COLO668 (cell line): ENCODE measurements around the gene PBX4.
"Not testable (repeated sequence)": the region's sequence is repeated elsewhere in the genome, so short reads cannot be mapped to it uniquely, and the experiment has no call there.

Source experiments
- DNase-seq: peaks from one replicate; lab custom pipeline; 2025; ENCODE audit not compliant: unreplicated experiment; lab: John Stamatoyannopoulos, UW

The PBX4 gene, protein sequence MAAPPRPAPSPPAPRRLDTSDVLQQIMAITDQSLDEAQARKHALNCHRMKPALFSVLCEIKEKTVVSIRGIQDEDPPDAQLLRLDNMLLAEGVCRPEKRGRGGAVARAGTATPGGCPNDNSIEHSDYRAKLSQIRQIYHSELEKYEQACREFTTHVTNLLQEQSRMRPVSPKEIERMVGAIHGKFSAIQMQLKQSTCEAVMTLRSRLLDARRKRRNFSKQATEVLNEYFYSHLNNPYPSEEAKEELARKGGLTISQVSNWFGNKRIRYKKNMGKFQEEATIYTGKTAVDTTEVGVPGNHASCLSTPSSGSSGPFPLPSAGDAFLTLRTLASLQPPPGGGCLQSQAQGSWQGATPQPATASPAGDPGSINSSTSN

DNA sequence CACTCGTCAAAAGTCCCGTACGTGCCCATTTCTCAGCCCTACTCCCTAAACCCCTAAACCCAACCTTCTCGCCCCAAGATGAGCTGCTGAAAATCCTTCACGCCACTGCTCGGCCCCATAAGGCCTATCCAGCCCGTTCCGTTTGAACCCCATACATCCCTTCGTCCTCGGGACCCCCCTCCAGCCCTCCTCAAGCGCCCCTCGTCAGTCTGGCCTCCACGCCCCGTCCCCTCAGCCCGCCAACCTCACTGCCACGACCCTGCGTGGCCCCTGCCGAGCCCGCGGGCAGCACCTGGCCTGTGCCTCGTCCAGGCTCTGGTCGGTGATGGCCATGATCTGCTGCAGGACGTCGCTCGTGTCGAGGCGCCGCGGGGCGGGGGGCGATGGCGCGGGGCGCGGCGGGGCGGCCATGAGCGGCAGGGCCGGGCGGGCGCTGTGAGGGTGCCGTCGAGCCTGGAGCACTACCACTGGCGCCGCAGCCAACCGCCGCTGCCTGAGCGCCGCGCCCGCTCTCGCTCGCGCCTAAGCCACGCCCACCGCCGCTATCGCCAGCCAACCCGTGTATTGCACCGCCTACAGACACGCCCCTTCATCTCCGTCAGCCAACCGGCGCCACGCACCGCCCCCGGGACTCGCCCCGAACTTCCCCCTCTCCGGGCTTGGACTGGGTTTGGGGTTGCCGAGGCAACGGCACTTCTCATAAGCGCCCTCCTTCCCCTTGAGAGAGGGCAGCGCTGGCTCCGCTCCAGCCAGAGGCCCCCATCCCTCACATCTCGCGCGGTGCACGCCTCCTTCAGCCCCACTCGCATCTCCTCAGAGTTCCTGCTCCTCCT is at the start of gene PBX4:
TSS of gene PBX4 (minus strand) at position 469 of the 833 bp plus-strand sequence. CDS start at position 411, 58 bp downstream.
- peak; percentile 95 for DNase-seq

DNA sequence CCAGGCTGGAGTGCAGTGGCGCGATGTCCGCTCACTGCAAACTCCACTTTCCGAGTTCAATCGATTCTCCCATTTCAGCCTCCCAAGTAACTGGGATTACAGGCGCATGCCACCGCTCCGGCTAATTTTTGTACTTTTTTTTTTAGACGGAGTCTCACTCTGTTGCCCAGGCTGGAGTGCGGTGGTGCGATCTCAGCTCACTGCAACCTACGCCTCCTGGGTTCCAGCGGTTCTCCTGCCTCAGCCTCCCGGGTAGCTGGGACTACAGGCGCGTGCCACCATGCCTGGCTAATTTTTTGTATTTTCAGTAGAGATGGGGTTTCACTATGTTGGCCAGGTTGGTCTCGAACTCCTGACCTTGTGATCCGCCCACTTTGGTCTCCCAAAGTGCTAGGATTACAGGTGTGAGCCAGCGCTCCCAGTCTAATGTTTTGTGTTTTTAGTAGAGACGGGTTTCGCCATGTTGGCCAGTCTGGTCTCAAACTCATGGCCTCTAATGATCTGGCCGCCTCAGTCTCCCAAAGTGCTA is 47.0 kb upstream of the PBX4 start:
- DNase-seq, result not testable (repeated sequence)

DNA sequence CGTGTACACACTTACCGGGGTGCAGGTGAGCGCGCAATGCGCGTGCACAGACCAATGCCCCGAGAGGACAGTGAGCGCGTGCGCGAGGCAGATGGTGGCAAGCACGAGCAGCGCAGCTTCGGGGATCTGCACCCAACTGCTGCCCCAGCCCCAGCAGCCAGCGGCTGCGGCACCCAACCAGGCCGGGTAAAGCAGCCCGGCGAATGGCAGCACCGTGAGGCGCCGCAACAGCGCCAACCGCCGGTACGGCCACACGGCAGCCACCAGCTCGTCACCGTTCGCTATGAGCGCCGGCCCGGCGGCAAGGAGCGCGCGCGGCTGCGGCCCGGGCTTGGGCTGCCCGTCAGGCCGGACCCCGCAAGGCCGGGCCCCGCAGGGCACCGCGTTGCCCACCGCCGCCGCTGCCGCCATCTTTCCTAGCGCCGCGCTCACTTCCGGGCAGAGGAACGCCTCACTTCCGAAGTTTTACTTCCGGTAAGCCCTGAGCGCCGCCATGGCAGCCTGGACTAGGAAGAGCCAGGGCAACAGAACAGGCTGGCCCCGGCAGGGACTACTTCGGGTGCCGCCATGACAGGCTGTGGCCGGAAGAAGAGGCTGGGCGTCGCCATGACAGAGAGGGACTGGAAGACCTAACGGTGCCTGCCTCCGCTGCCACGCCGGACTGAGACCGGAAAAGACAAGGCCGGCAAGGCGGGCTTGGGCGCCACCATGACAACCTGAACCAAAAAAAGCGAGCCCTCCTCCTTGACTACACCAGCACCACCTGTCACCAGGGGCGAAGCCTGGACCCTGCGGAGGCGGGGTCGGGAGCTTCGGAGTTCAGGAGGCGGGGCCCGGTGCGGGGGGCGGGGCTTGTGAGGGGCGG is 45.0 kb upstream of the PBX4 start, which contains the start of gene ATP13A1:
TSS of gene ATP13A1 (minus strand) at position 421 of the 865 bp plus-strand sequence. CDS start at position 411, 10 bp downstream.
- peak; percentile 97 for DNase-seq

DNA sequence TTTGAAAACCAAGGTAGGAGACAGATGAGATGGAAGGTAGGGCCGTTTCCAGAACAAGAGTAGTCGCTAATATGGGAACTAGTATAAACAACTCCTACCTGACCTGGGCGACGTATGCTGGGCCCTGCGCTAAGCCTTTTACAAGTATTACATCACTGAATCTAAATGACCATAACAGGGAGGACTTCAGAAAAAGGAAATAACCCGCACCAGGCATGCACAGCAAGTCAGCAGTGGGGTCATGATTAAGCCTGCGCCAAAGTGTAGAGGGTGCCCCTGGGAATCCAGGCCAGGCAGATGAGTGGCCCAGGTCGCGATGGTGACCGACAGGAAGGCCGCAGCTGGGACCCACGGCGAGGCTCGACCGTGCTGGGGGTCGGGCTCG is 44.4 kb upstream of the PBX4 start:
- DNase-seq, result no peak

DNA sequence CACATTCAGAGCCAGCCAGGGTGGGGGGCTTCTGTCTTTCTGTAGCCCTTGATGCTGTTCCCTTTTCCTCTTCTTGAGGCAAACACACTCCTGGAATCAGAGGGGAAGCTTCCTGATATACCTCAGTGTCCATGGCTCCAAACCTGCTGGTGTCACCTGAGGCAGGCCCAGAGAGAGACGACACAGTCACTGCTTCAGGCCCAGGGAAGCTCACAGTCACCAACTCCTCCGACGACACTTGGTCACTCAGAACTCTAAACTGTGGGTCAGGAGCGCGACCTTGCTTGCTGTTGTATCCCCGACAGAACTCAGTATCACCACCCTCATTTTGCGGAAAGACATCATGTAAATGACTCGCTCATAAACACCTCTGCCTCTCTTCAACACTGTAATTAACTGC is 43.9 kb upstream of the PBX4 start:
- DNase-seq, result no peak

DNA sequence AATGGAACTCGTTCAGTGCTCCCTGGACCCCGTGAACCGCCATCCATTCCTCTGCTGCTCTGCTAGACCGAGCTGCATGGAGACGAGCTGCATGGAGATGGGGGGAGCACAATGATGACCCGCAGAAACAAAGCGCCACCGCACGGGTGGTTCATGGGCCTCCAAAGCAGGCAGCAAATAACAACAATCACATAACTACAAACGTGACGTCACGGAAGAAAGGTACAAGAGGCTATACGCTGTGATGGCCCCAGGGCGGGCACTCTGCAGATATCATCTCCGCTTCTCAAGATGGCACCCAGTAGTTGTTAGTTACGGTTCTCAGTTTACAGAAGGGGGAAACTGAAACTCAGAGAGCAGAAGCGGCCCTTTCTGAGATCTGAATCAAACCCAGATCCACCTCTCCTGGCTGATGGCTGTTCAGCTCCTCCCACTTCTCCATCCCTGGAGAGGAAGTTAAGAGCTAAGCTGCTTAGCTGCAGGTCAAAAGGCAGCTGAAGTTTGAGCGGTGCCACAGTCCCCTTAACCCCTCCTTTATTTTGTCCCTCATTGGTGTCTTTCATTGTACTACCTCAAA is 43.3 kb upstream of the PBX4 start:
- DNase-seq, result no peak

DNA sequence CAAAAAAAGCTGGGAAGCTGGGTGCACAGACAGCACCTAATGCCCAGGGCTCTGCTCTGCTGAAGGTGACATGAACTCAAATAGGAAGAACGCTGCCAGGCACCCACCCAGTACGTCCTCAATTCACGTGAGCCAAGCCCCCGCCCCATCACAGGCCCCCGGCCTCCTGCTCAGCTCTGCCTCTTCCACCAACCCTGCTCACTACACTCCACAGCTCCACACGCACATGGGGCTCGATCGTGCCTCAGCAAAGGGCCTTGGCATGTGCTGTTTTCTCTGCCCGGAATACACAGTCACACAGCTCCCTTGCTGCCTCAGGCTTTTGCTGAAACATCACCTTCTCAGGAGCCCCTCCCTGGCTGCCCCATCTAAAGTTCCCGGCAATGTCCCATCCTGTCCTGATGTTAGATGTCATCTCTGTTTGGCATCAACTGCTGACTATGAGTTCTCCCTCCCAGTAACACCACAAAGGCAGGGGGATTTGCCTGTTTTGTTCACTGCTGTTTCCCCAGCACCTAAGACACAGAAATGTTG is 42.7 kb upstream of the PBX4 start:
- no peak for DNase-seq

DNA sequence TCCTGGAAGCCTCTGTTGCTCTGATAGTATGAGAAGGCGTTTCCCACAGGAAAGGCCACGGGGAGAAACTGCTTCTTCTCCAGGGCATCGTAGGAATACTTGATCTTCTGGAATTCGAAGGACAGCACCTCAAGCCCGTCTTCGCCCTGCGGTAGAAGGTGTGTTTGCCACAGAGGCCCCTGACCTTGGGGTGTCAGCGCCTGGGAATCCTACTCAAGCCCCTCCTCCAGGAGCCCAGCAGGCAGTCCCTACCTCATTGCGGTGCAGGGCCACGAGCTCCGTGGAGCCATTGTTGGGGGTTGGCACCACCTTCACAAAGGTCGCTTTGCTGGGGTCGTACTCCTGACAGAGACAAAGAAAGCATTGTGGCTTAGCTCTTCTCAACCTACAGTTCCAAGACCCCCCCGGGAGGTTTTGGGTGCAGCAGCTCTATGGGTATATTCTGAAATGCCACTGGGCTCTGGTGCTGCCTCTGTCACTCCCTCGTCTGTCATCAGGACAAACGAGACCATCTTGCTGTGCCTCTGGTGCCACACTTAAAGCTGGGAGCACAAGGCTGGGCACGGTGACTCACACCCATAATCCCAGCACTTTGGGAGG is 41.3 kb upstream of the PBX4 start:
- no peak for DNase-seq

DNA sequence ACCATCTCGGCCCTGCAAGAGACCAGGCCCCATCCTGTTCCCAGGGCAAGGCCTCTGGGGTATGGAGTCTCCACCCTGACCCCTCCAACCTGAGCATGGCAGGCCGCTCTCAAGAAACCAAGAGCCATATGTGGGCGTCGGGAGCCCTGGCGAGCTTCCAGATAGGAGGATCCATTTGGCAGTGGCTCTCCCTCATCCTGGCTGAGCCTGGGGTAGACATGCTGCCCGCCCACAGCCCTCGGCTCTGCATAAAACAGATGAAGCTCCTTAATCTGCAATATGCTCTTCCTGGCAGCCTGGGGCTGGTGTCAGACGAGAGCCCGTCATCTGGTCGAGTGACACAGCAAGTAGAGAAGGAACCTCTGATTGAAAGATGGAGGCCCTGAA is 38.9 kb upstream of the PBX4 start:
- no peak for DNase-seq

DNA sequence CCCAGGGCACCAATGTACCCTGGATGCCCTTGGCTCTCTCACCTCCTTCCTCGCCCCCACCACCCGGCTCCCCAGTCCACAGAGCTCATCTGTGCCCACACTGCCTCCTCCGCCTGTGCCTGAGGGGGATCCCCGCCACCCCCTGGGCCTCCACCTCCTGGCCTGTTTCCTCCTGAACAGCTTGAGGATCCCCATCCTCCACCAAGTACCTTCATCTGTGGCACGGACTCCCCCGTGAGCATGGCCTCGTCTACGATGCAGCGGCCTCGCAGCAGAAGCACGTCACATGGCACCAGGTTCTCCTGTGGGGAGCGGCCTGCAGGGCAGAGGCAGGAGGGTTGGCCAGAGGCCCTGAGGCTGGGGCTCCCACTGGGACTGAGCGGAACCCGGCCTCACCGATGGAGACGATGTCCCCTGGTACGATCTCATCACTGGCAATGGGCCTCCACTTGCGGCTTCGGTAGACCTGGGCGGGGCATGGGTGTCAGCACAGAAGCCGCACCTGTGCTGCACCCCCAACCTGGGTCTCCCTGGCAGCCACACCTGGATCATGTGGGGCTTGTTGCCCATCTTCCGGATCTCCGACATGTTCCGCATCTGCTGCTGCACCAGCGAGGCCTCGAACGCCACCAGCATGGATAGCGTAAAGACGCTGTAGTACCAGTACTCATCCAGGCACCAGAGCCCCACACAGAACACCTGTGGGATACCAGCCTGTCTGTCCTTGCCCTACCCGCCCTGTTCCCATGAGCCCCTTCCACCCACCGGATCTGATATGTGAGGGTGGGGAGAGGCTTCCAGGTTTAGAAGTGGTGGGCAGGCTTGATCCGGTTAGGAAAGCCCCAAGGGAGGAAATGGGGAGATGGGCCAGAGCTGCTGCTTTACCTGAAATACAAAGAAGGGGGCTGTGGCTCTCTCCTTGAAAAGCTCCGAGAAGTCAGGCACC is 38.2 kb upstream of the PBX4 start:
- DNase-seq, result no peak

DNA sequence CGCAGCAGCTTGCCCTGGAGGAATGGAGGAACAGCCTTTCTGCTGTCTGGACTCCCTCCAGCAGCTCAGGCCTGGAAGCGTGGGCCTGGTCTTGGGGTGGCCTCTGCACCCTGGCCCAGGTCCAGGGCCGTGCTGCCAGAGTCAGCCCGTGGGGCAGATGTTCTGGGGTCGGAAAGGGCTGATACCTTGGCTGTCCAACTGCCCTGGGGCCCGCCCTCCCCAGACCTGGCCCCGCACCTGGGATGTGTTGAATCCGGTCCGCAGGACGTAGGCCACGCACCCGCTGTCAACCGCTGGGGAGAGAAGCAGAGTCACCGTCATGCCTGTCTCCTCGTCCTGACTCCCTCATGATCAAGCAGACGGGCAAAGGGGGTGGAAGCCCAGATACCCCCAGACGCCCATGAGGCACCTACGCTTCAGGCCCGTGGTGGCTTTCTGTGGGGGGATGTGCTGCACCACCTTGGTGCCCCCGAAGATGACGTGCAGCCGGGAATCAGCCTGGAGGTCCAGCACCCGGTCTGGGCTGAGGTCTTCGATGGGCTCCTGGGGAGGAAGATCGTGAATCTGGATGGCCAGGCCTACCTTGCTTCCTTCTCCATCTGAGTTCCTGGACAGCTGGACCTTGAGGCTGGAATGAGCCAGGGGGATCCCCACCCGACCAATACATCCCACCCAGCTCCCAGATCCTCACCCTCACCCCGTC is 37.3 kb upstream of the PBX4 start:
- DNase-seq, result no peak

DNA sequence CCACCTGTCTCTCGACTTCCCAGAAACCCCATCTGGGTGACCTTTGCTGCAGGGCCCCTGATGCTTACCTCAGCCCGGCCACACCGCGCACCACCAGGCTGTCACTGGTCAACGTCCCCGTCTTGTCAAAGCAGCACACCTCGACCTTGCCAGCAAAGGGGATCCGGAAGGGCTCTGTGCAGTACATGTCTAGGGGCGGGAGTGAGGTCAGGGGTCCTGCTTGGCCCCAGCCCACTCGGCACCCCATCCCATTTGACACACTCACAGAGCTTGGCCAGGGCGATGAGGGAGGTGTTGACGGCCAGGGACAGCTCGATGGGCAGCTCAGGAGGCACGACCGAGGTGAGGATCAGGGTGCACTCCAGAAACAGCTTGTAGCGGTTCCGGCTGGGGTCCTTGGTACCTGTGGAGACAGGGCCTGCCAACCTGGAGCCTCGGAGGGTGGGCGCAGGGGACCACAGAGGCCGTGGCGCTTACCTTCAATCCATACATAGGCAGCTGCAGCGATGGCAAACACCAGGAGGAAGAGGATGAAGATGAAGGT is 36.6 kb upstream of the PBX4 start:
- no peak for DNase-seq

DNA sequence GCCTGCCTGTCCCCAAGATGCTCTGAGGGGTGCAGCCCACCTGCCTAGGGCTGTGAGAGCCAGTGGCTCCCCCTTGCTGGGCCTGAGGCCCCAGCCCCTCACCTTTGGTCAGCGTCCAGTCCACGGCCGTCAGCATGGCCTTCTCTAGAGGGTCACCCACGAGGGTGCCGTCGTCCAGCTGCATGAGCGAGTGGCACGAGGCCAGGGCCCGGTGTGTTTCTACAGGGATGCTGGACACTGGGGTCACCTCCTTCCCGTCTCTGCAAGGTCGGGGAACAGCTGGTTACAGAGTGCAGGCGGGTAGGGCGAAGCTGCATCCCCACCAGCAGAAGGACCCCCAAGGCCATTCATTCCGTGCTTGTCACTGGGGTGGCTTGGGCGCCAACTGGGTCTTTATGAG is 36.0 kb upstream of the PBX4 start:
- no peak for DNase-seq

DNA sequence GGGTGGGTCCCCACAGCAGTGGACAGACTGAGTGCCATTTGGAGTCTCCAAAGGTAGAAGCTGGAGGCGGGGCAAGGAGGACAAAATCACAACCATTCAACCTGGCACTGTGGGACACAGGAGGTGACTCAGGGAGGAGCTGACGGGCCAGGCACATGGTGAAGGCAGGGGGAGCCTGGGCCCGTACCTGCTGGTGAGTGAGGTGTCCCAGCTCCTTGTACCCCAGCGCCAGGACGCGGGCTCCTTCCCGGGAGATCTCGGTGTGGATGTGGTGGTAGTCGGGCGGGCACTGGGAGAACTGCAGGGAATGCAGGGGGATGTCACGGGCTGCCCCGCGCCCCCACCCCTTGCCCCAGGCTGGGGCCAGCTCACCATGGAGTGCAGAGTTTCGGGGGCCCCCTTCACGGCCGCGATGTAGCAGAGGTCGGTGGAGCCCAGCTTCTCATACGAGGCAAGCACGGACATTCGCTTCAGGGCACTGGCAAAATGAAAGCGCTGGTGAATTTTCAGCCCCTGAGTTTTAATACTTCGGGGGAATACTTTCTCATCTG is 35.2 kb upstream of the PBX4 start:
- no peak for DNase-seq

DNA sequence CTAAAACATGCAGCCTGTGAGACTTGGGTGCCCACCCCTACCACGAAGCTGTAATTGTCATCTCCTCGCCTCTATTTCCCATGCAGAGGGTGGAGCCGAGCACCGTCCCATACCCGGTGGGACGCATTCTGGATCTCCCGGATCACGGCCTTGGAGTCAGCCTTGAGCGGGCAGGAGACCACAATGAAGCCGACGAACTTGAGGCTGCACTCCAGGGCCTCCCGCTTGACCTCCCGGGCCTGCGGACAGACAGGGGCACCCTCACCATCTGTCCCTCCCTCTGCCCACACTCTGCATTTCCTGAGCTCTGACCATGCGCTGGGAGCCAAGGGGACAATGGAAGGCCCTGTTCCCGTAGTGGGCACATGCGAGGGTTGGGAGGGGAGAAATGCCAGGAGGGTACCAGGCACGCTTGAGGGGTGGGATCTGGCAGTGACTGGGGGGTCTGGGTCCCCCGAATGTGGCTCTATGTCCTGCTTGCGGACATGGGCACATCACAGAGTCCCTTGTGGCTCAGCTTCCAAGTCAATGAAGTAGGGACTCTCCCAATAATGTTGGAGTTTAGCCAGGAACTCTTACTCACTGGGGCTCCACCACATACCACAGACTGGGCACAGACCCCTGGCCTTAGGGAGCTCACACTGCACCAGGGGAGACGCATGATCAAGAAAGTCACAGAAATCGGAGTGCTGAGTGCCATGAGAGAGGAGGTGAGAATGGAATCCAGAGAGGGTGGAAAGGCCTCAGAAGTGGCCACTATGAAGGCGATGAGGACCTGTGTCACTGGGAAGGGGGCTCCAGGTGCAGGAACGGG is 34.2 kb upstream of the PBX4 start:
- no peak for DNase-seq

DNA sequence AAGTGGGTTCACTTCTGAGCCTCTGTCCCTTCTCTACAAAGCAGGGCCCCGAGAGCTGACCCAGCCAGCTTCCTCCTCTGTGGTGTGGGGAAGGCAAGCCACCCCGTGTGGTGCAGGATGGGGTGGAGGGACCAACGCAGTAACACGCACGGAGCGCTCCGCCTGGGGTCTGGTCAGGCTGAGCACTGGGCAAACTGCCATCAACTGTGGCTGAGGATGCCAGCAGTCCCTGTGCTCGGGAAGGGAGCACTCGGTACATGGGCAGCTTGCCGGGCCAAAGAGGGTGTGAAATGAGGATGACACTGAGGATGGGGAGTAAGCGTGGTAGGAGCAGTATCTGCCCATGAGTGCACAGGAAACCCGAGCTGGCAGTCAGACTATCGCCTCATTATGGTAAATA is 32.6 kb upstream of the PBX4 start:
- no peak for DNase-seq

DNA sequence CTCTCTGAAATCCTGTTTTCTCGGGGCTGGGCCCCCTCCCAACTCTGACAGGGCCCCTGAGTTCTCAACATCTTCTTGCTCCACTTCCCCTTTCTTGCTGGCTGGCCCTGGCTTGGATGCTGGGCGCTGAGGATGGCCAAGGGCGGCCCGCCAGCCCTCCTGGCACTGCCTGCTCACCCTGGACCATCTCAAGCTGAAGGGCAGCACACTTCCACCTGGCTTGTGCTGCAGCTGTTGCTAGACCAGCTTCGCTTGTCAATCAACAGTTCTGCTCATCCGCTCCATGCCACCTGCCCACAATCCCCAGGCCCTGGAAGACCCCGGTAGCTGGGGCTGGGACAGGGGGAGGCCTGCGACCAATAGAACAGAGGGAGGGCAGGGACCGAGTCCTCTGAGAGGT is 31.8 kb upstream of the PBX4 start:
- DNase-seq, result no peak
